Fibroblast of peridontal ligament (primary cell): ENCODE measurements around the gene DMGDH.
A peak's percentile ranks its signal among the peaks of the same experiment; 100 is the strongest.

ENCODE experiments used
- DNase-seq: peaks from one replicate; pipeline ENCODE4 v3.0.0-alpha.2; 2010; ENCODE audit errors: extremely low read depth

DMGDH gene

DNA sequence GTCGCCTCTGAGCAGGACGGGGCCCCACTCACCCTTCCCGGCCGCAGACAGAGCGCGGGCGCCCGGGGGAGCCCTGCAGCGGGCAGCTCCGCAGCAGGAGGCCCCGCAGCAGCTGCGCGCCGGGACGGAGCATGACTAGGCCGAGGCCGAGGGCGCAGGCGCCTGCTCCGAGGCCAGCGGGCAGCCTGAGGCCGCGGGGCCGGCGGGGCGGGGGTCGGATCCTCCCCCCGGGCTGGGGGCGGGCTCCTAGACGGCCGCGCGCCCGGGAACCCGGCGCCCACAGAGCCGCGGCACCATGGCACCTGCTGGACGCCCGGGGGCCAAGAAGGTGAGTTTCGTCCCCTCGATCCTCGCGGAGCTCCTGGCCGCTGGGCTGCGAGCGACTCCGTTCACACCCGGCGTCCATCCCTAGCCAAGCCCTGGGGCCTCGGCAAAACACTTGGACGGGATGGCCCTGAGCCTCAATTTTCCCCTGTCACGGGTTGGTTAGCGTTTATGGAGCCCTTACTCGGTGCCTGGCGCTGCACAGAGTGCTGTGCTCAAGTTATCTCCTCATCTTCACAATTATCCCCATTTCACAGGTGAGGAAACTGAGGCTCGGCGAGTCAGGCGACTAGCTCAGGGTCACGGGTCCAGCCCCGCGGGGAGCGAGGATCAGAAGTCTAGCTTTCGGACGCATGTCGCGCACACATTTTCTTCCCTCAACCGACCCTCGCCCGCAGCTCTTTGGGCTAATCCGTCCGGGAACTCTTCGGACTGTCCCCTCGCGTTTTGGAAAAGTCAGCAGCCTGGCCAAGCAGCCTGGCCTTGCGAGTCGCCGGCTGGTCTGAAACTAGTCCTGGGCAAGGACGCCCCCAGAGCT lies at the start of gene DMGDH, which contains the start of gene BHMT2:
TSS of gene DMGDH (minus strand) at position 187 of the 862 bp plus-strand sequence. CDS start at position 133, 54 bp downstream.
TSS of gene BHMT2 (plus strand) at position 280 of the 862 bp plus-strand sequence. CDS start at position 296, 16 bp downstream.
- DNase-seq: peak; percentile 23

DNA sequence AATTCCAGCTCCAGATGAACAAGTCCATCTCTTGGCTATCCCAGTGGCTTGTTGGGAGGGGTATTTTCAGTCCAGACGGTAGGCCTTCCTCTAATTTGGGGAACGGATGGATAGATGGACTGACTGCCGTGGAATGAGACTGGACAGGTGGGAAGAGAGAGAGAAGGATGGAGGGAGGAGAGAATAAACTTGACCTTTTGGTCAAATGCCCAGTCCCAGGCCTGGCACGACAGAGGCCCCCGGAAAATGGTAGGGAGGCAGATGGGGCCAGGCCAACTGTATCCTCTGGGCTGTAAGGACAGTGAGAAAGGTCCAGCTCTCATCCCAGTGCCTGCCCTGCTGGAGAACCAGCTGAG lies 43.2 kb upstream of the DMGDH start:
- DNase-seq: no peak

DNA sequence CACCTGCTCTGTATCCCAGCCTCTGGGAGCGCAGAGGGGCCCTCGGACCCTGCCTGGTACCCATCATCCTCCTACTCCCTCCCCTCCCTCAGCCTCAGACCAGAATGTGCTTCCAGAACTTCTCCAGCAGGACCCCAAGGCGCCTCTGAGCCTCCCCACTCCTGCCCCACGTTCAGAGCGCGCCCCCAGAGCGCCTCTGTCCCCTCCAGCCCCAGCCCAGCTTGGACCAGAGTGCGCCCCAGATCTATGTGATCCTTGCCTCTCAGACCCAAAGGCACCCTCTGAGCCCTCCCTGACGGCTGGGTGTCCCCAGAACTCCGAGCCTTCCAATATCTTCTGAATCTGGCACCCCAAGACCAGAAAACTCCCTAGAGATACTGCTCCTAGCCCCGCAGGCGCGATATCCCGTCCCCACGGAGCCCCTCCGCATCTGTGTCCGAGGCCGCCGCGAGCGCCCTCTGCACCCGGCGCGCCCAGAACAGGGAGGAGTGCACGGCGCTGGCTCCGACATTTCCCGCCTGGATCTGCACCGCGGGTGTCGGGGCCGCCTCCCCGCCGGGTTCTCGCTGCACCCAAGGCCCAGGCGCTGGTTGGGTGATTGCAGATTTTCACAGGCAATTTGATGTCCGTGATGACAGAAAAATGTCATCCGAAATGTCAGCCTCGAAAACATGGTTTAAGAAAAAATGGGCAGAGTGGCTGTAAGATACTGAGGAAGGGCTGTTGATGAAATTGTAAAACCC lies 42.7 kb upstream of the DMGDH start:
- DNase-seq: no peak

DNA sequence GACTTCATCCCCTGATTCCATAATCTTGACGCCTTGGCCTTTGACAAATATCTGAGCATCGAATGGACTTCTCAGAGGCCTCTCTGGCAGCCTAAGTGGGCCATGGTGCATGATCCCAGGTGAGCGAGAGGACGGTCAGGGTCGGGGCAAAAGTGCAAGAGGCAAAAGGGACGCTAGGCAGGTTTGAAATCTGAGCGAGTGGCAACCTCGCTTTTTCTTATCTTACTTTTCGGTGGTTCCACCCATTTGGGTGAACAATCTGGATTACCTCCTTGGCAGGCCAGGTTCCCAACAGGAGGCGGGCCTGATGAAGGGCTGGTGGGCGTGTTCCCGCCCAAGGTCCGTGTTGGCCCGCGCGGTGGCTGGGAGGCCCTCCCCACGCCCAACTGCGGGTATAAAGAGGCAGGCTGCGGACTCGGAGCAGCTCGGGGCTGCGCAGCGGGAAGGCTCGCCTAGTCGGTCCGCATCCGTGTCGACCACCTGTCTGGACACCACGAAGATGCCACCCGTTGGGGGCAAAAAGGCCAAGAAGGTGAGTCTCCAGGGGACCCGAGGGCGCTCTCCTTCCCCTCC lies 42.0 kb upstream of the DMGDH start, which contains the start of gene BHMT:
TSS of gene BHMT (plus strand) at position 423 of the 573 bp plus-strand sequence. CDS start at position 500, 77 bp downstream.
- DNase-seq: no peak

DNA sequence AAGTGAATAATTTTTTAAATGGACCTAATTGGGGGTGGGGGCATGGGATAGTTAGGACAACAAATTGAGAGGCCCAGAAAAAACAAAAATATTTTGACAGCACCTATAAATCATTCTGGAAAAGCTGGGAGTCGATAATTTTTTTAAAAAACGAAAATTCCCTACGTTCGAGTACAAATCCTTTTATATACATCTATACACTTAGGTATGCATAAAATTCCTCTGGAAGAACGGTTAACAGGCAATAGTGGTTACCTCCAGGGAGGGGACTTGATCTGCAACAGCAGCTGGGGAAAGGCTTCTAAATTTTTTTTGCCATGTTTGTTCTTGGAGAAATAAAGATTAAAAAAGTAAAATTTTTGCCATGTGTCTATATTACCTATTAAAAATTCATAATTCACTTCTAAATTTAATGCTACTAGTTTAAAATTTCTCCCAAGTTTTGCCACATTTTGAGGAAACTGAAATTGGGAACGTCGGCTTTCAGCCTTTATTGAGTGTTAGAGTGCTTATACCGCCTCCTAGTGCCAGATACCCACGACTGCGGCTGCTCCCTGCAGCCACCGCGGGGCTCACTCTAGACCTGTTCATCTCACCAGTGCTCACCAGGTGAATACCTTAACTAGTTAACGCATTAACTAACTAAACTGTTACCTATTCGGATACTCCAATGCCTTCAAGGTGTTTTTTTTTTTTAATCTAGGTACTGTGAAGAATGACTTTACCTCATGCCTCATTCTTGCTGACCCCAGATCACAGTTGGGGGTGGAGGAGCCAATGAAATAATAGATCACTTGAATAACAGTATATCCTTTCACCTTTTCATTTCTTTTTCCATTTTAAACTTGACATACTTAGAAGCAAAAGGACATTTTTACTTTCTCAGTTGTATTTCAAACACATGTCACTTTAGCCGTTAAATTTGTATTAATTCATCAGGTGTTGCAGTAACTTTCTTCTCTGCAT lies 40.3 kb upstream of the DMGDH start:
- DNase-seq: no peak

DNA sequence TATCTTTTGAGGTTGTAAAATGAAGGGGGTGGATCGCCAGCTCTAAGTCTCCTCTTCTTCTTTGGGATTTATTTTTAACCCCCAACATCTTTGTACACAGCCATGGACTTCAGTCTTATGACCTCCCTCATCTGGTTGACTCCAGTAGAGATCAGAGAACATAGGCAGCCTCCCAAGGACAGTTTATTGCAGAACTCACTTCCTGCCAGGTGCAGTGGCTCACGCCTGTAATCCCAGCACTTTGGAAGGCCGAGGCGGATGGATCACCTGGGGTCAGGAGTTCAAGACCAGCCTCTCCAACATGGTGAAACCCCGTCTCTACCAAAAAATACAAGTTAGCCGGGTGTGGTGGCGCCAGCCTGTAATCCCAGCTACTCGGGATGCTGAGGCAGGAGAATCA lies 39.3 kb upstream of the DMGDH start:
- DNase-seq: no peak

DNA sequence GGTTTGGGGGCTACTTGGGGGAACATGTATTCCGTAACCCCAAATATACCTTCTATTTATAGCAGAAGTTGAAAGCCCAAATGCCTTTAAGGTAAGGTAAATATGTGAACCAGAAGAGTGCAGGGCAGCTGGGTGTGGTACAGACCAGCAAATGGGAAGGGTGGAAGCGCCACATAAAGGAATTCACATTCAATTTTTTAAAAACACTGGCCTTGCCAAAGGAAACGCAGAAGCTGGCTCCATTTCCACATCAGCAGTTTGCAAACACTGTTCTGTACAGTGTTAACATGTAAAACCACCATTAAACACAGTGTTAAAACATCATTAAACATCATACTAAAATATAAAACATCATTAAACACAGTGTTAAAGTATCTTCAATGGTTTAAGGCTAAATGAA lies 38.6 kb upstream of the DMGDH start:
- DNase-seq: peak; percentile 5

DNA sequence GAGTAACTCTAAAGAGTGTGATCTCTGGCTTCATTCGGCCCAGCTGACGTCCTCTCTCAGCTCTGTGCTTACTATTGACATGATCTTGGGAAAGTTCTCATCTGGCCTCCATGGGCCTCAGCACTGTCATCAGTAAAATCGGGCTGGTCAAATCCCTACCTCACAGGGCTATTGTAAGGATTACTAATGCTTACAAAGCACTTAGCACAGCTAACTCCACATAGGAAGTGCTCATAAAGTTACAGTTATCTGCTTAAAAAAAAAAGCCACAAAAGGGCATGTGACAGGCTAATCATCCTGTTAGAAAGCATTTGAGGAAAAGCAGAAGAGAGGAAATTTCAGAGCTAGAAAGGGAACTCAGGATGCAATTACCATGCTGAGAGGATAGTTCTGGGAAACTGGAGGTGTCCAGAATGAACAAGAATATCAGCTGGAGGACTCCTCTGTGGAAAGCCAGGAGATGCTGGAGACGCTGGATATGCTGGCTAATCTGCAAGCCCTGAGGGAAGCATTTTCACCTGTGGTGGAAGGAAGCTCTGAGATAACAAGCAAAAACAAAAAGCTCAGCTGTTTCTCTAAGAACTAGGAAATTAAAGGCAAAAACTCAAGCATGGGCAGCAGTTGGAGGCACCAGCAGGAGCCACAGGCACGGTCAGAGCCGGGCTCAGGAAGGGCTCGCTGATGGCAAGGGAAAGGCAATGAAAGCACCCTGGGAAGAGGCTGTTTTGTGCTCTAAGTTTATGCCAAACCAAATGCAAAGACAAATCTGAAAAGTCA lies 37.7 kb upstream of the DMGDH start:
- DNase-seq: peak; percentile 3

DNA sequence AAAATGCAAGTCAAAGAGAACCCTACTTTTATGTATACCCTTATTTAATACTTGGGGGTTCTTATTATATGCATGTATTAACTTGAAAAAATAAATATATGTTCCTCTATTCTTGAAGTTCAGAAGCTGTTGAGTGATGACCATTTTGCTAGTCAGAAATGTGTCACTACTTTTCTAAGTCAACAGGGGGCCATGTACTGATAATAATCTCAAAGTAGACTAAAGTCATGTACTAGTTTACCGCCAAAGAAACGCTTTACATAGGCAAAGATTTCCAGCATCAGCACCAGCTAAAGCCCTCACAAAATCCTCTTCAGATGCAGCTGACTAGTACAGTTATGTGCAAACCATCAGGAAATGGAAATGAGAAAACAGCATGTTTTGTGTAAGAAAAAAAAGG lies 36.4 kb upstream of the DMGDH start:
- DNase-seq: no peak

DNA sequence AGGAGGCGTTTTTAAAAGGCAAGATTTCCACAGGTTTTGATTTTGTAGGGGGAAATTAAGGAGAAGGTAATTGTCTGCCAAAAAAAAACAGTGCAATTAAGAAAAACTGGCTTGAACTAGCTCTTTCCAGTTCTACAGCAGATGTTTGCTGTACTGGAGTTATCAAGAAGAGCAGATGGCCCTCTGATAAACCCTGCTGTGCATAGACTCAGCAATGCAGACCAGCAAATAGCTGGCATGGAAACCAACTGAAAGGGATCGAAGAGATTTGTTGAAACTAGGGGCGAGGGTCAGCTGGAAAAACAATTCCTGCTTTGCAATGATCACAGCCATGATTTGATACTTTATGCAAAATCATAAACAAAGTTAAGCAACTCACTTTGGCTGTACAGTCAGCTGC lies 24.3 kb upstream of the DMGDH start:
- no peak for DNase-seq

DNA sequence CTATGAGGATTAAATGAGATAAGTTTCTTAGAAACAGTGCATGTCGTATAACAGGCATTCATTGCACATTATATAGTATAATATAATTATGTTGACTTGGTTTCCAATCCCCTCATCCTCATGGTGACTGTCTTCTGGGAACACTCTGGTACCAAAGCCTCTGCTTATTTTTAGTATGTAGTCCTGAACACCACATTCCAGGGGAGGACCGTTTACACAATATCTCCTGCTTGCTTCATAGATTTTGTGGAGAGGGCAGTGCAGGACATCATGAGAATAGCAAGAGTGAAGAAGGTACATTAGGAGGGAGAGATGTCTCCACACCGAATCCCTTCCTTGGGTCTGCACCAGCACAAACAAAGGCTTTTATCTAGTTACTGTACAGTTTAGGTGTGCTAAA lies 21.6 kb upstream of the DMGDH start:
- no peak for DNase-seq

DNA sequence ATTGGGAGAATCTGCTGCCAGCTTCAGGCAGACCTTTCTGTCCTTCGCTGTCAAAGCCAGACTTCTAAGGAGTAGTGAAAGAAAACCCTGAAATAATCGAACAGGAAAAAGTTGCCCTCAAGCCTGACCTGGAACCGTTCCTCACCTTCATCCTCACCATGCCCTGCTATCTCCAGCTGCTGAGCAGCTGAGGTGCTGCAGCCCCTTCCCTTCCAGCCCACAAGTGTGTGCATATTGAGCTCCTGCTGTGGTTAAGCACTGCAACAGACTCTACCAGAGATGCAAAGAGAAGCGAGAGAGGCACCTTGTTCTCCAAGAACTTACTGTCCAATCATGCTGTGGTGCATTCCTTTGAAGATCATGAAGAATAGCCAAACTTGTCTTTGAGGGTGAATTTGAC lies 19.0 kb upstream of the DMGDH start:
- no peak for DNase-seq

DNA sequence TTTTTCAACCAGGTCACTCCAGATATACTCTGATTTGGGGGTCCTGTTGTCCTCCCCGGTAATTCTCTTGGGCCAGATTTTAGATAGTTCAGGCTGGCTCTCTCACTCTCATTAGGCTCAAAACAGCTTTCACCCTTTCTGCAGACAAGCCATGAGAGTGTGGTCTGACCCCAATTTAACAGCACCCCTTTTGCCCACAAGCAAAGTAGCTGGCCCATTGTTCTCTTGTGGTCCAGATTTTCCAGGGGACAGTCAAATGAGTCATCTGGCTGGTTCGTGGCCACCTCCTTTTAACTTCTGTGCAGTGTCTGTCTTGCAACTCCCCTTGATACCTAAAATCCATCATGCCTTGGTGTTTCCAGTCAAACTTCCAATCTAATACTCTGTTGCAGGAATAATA lies 16.6 kb upstream of the DMGDH start:
- no peak for DNase-seq

DNA sequence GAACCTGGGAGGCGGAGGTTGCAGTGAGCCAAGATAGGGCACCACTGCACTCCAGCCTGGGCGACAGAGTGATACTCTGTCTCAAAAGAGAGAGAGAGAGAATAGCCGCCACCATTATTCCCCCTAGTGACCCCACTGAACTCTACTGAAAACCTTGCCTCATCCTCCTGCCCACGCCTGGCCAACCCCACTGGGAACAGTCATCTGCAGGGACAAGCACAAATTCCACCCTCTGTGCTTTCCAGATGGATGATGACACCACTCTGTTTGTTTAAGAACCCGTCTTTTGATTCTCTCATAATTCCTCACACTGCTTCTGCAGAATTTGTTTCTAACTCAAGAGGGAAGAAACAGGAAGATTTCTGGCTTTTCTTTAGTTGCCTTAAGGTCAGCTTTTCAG lies 12.3 kb upstream of the DMGDH start:
- no peak for DNase-seq

DNA sequence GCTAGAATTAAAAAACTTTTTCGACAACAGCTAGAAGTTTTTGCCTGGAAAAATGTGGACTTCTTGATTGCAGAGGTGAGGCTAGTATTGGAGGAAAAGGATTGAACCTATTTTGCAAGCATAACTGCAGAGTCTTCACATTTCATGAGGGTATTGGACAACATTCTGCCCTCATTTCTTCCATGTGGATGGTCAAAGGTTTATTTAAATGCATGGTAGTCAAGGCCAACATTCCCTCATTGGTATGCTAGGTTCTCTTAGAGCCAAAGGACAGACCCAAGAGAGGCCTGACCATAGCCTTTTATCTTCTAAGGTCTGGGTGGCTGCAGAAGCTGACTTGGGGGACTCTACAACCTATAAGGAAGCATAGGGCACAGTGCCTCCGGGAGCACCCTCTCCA lies 11.3 kb upstream of the DMGDH start:
- no peak for DNase-seq

DNA sequence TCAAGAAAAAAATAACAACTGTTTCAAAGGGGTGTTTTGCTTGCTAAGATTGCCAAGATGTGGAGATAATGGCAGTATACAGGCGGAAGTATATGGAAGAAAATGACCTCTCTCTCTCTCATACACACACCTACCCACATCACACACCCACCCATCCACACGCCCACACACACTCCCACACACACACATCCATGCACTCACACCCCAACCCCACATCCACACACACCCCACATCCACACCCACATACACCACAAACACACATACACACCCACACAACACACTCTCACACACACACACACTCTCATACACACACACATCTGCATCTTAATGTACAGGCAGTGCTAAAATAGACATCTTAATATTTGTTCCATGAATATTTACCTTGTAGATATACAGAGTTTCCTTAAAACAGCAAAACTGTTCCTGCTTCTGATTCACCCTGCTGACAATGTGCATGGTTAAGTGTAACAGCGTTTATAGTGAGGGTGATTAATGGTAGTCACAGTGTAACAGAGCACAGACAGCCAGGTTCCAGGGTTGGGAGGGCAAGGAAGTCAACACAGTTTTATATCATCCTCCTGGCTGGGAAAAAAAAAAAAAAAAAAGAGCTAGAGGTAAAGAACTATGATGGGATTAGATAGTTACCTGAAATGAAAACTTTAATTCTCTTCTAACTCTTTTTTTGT lies 8.3 kb upstream of the DMGDH start:
- no peak for DNase-seq

DNA sequence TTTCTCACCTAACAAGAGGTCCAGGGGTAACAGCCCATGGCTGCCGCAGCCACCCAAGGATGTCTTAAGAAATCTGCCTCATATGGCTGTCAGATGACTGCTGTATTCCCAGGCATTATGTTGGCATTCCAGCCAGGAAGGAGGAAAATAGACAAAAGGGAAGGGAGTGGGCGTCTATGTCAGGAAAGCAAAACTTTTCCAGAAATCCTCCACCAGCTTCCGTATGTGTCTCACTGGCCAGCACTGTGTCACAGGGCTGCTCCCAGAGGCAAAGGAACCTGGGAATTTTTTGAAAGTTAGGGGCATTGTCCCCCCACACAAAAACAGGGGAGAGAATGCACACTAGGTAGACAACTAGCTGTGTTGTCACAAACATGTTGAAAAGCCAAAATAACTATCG lies 7.3 kb upstream of the DMGDH start:
- no peak for DNase-seq

DNA sequence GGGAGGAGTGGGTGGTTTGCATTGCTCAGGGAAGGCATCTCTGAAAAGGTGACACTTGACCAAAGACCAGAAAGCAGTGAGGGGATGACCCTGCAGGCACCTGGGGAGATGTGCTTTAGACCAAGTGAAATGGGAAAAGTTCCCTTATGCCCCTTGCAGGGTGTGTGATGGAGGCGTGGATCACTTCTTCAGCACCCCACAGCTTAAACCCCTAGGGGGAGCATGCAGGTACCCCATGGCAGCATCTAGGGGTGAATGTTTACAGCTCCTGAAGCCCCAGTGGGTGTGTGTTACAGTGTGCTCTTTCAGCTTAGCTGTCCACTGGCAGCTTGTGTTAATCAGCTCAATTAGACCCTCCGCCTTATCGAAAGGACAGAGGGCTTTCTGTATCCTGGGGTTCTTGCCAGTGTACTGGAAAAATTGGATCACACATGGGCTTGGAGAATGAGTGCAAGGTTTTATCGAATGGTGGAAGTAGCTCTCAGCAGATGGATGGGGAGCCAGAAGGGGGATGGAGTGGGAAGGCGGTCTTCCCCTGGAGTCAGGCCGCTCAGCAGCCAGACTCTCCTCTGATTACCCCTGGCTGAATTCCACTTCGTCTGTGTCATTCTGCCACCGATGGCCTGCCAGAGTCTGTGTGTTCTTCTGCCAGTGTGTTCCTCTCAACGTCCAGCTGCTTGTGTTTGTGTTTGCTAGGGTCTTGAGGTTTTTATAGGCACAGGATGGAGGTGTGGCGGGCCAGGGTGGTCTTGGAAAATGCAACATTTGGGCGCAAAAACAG lies 6.4 kb upstream of the DMGDH start:
- DNase-seq: no peak

DNA sequence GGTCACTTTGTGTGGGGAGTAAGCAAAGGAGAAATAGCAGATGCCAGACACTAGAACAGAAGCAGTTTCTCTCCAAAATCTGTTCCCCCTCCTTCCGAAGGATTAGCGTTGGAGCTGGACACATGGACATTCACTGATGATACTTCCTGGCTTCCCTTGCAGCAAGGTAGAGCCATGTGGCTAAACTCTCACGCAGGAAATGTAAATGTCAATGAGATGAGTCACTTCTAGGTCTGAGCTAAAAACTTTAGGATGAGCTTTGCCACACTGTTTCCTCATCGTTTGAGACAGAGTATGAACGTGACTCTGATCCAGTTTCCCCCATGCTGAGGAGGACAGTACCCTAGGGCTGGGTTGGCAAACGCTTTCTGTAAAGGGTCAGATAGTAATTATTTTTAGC lies 5.2 kb upstream of the DMGDH start:
- DNase-seq: no peak
